GM18858 (cell line): ENCODE data around the gene DBNL.

Experiments
- ATAC-seq: cut with Tn5 transposase; IDR thresholded peaks from one replicate; pipeline ENCODE4 v1.9.1; 2021; ENCODE audit not compliant: unreplicated experiment

Gene DBNL

GRCh38 chr7:44108768-44109750 lies 64.6 kb downstream of the DBNL start:
- no peak for ATAC-seq

- no peak for ATAC-seq
Measured at GRCh38 chr7:44109991-44110390, 65.5 kb downstream of the DBNL start.

- no peak for ATAC-seq
Measured at GRCh38 chr7:44110719-44111635, 66.5 kb downstream of the DBNL start.
